Activated CD4-positive, alpha-beta T cell treated with anti-CD3 and anti-CD28 coated beads for 4 hours (primary cell): ENCODE results near the gene QRFPR.
"Not testable (repeated sequence)": the region's sequence is repeated elsewhere in the genome, so short reads cannot be mapped to it uniquely, and the experiment has no call there.

Experiments
- DNase-seq, 2 donors: peaks; one replicate each; pipeline ENCODE4 v3.0.0-alpha.2; 2020

QRFPR gene

DNA sequence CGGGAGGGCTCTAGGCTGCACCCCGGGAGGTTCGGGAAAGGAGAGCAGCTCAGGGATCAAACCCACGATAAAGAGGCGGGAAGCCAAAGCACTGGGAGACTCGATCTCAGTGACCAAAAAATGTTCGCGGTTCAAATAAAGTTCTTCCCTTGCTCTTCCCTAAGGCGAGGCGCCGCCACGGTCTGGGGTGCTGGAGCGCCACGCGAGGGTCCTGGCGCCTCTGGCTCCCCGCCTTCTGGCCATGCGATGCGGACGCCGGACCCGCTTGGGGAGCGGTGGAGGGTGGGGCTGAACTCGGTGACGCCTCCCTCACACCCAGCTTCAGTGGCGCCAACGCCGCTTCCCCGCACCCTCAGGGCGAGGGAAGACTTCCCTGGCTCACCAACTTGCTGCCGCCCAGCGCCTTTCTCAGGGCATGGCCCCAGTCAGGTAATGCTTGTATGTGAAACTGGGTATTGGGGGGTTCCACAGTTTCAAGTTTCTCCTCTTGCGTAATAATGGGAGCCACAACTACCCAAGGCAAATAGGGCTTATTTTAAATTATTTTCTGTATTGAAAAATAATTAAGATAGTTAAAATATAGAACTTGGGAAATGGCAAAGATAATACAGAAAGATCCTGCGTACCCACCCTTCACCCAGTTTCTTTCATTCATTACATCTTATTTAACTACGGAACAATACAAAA, at the start of gene QRFPR:
Gene QRFPR (minus strand): TSS at position 243 of the 687 bp plus-strand sequence. CDS start 371 bp downstream, outside the sequence.
- DNase-seq = no peak

DNA sequence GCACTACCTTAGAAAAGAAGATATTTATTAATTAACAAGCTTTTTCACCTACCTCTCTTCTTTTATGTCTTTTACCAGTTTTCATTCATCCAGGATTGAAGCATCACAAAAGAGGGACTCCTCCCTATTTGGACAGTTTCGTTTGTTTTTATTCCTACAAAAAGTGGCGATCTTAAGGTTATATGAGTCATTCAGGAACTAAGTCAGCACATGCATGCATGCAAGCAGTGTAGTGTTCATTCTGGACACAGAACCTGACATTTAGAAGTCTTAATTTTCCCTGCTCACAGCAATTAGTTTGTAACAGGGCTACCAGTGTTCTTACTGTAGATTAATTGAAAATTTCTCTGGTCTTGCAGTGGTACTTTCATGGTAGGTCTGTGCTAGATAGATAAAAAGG, 47.9 kb upstream of the QRFPR start:
- no peak for DNase-seq

DNA sequence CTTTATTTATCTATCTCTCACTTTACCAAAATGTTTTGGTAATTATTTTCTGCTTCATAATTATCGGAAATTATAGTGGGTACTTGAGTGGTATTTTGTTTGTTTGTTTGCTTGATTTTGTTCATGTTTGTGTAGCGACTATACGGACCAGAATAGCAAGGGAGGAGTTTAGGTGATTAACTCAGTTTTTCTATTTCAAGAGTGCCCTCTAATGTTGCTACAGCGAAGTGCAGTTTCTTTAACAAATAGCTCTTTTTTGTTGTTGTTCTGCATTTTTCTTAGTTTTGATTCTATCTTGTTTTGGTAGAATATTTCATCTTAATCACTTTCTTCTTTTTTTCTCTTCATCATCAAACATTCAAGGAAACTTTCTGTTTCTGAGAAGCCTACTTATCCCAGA, 40.8 kb upstream of the QRFPR start:
- DNase-seq = no peak

- DNase-seq = no peak
These were observed 30.4 kb upstream of the QRFPR start for GRCh38 chr4:121411151-121411744.

DNA sequence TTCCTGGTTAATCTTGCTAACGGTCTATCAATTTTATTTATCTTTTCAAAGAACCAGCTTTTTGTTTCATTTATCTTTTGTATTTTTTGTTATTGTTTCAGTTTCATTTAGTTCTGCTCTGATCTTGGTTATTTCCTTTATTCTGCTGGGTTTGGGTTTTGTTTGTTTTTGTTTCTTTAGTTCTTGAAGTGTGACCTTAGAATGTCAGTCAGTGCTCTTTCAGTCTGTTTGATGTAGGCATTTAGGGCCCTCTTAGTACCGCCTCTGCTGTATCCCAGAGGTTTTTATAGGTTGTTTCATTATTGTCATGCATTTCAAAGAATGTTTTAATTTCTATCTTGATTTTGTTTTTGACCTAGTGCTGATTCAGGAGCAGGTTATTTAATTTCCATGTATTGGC, 27.7 kb upstream of the QRFPR start:
- not testable (repeated sequence) for DNase-seq

DNA sequence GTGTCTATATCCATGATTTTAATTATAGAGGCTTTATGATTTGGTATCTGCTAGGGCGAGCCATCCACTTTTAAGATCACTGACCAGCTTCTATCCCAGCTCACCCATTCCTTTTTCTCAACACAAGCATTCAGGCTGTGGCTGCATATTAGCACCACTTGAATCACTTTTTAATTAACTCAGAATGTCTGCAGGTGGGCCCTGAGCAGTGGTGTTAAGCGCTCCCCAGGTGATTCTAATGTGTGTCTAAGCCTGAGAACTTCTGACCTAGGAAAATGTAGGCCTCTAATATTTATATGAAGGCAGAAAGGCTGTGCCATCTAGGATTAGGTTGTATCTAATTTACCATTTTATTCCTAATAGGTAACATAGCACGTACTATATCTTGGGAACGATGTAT, 19.8 kb upstream of the QRFPR start:
- no peak for DNase-seq

DNA sequence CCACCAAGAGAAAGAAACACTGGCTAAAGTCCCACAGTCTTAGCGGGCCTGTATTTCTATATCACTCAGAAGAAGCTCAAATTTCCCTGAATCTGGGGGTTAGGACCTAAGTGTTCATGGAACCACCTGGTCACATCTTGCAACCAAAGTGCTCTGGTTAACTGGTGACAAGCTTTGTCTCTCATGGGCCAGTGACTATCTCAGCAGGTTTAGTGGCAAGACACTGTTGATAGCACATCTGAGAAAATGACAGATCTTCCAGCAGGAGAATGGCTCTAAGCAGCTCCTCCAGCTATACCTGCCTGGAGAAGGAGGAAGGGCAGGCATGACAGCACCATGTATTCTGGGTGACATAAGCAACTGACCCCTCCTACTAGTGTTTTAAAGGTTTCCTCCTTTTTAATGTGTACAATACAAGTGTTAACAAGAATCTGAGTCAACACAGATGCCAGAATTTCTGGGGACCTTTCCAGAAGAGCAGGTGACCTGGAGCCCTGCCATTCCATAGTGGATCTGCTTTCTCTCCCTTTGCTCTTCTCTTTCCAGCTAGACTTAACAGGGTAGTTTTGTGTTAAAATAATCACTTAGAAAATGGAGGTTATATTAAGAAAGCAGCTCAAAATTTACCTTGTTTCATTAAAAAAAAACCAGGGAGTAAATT, 17.3 kb upstream of the QRFPR start:
- DNase-seq = no peak

GRCh38 chr4:121397434-121397833, 16.6 kb upstream of the QRFPR start:
- no peak for DNase-seq

- DNase-seq = no peak
These were observed 11.7 kb upstream of the QRFPR start for GRCh38 chr4:121392426-121393086.

DNA sequence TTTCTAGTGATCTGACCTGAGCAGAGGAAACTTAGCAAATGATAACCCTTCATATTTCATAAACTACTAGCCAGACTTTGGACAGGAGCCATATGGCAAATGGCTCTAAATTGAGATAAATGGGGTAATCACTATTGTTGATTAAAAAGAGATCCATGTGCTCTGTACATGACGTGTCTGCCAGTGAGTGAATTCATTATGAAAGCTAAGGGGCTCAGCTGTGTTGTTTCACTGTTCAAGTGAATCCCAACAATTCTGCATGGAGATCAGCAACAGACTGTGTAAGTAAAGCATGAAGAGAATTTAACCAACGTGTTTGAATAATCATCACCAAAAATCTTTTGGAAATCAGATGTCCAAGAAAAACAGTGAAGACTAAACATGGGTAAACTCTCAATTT, 9.5 kb upstream of the QRFPR start:
- DNase-seq = no peak

- no peak for DNase-seq
These were observed 1.5 kb downstream of the QRFPR start for GRCh38 chr4:121379276-121379675.

GRCh38 chr4:121377076-121377475, 3.7 kb downstream of the QRFPR start:
- no peak for DNase-seq

GRCh38 chr4:121376556-121376955, 4.3 kb downstream of the QRFPR start:
- DNase-seq = no peak

DNA sequence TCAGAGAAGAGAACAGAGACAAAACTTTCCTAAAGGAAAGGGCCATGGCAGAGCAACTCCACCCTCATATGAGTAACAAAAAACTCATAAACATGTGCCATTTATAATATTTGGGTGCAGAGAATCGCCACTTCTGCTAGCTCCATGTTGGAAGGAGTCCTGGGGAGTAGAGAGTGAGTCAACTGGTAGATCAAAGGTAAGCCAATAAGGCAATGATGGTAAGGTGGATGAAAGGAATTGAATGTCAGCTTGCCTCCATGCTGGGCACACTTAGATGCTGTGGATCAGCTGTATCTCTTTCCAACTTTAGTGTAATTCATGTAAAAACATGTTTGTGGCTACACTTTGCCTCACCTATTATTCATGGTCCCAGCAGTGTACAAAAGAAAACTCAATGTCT, 4.7 kb downstream of the QRFPR start:
- no peak for DNase-seq

DNA sequence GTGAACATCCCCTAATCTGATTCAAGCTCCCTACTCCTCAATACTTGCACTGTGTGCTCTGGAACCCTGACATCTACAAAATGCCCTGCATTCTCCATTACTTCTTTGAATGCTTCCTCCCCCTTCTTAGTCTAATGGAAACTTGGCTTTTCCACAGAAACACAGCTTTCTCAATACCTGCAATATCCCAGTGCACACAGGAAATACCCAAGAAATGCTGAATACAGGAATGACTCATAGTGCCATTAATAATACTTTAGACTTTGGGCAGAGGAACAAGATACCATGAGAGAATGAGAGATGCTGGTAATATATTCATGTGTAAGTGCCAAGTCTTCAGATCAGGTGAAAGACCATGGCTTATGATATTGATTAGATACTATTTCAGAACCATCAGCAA, 5.6 kb downstream of the QRFPR start:
- no peak for DNase-seq

DNA sequence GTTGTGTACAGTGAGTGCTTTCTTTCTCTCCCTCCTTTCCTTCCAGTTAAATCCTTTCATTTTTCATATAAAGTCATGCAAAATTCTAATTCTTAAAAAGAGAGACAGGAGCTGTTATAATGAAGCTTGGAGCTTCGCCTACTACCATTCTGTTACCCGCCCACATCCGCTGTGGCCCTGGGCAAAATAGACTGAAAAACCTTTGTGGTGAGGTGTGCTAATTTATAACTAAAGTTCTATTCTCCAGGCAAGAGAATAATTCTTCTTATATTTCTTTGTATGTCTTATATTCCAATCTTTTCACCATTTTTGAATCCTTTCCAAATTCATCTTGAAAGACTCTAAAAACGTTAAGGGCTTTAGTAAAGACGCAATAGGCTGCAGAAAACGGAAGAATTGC, 7.0 kb downstream of the QRFPR start:
- no peak for DNase-seq

GRCh38 chr4:121370729-121371325, 10.0 kb downstream of the QRFPR start:
- peak; percentile 3 to 39 for DNase-seq

GRCh38 chr4:121360495-121360894, 20.3 kb downstream of the QRFPR start:
- no peak for DNase-seq

DNA sequence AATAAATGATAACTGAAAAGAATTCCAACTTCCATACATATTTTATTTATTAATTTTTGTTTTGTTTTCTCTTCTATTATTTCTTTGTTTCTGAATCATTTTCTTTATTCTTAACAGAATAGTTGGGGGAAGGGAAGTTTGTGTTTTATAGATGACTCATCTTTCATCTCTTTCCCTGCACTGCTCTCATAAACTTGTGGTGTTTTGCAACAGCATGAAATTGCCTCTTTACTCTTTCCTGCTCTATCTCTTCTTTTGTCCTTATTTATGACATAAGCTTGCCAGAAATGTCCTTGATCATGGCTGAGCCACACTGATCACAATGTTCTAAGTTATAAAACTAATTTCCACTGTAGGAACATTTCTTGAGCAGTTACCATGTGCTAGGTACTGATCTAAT, 22.3 kb downstream of the QRFPR start:
- no peak for DNase-seq

- no peak for DNase-seq
These were observed 27.6 kb downstream of the QRFPR start for GRCh38 chr4:121353213-121353612.

DNA sequence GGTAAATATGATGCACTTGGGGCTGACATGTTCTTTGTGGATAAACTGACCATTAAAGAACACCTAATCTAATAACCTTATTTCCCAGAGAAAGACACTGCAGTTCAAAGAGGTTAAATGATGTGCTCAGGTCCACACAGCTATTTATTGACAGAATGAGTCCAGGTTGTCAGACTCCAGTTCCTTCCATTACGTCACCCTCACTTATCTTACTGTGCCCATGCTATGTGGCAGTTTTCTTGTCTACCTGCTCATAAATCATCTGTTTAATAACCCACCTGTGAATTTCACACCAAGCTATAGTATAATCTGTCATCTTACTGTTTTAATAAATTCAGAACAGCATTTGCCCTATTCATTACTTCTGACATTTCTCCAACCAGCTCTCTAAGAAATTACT, 36.7 kb downstream of the QRFPR start:
- DNase-seq = no peak

DNA sequence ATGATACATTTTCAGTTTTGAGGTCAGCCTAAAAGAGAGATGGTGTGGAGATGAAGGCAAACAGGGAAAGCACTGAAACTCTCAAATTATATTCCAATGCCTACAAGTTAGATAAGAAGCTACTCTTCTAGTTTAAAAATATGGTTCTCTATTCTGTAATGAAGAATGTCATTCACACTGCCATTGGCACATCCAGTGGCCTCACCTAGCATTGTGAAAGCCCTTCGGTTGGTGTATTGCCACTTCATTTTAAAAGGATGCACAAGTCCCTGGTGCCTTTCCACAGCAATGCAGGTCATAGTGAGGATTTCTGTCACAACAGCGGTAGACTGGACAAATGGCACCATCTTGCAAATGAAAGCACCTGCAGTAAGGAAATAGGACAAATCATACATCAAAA, 40.6 kb downstream of the QRFPR start:
- DNase-seq = no peak

DNA sequence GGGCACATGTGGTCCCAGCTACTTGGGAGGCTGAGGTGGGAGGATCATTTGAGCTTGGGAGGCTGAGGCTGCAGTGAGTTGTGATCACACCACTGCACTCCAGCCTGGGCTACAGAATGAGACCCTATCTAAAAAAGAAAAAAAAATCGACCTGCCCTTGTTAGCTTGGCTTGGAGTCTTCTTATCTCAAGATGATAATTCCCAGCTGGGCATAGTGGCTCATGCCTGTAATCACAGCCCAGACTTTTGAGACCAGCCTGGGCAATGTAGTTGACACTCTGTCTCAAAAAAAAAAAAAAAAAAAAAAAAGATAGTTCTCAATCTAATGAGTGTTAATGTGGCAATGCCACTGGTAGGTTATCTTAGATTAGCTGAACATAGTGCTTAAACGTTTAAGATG, 41.0 kb downstream of the QRFPR start:
- DNase-seq = no peak

GRCh38 chr4:121339307-121339706, 41.5 kb downstream of the QRFPR start:
- DNase-seq = no peak
